ENCODE results near the gene EHMT1.
"Not testable (repeated sequence)": the region's sequence is repeated elsewhere in the genome, so short reads cannot be mapped to it uniquely, and the experiment has no call there.

Gene EHMT1

DNA sequence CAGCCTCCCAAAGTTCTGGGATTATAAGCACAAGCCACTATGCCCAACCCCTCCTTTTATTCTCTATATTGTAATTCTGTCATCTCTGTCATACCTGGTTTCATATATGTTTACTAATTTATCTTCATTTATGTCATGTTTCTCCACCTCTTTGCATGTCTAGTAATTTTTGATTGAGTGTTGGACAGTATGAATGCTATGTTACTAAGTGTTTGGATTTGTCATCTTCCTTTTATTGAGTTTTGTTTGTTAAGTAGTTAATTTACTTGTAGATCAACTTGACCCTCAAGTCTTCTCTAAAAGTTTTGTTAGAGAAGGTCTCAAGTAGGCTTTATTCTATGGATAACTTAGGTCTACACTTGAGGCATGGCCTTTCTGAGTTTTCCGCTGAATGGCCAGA, 241.6 kb downstream of the EHMT1 start:
- DNase-seq (ENCODE audit: low read depth in 3 of 3), result no peak

DNA sequence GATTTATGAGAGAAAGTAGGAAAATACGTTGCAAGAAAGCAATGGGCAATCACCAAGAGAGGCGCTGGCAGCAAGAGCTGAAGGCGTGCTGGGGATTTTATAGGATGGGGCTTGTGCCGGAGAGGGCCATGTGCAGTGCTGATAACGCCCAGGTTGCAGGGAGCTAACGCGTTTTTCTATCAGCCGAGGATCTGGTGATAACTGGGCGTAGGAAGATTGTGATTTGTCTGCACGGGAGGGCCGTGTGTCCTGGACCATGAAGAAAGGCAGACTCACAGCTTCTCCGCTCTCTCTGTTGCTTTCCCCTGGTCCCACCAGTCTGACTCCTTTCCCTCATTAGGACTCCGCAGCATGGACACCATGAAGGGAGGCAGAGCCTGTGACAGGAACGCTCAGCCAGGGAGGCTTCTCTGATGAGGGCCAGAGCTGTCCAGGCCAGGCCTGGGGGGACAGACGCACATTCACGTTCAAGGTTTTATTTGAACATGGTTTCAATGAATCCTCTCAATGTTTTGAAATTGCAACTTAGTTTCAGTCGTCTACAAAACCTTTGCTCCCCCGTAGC, 246.9 kb downstream of the EHMT1 start:
- DNase-seq (ENCODE audit: low read depth in 3 of 3), result no peak

DNA sequence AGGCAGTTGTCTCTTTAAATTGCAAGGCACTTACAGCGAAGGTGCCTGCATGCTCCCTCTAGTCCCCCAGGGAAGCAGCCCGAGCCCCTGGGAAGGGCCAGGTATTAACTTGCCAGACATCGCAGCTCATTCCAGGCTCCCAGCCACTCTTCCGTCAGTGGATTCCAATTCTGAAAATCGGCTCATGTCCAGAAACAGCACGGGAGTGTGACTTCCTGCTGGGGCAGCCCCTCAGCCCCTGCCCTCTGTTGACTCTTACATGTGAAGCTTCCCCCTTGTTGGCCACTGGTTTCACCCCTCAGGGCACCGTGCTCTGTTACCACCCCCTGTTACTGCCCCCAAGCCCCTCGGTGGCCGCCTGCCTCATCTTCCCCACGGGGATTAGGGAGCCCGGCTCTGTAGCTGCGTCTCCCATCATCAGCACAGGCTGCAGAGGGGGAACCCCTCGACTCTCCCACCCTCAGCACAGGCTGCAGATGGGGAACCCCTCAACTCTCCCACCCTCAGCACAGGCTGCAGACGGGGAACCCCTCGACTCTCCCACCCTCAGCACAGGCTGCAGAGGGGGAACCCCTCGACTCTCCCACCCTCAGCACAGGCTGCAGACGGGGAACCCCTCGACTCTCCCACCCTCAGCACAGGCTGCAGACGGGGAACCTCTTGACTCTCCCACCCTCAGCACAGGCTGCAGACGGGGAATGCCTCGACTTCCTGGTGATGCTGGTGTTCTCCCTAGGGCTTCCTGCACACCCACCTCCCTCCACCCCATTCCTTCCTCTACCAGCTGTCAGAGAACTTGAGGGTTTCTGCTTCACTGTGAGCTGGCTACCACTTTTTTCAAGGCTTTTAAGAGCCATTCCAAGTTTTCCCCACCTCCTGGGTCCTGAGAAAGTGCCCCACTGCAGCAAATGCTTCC, 247.7 kb downstream of the EHMT1 start:
- no peak for DNase-seq (ENCODE audit: low read depth in 3 of 3)

DNA sequence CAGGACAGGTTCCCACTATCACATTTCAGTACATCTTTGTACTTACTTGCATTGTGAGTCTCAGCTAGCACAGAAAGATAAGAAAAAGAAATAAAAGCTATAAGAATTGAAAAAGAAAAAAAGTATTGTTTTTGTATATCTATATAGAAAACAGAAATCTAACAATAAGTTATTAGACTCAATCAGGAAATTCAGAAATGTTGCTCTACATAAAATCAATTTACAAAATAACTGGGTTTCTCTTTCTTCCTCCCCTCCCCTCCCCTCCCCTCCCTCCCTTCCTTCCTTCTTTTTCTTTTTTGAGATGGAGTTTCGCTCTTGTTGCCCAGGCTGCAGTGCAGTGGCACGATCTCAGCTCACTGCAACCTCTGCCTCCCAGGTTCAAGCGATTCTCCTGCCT, 251.6 kb downstream of the EHMT1 start:
- no peak for DNase-seq (ENCODE audit: low read depth in 3 of 3)

DNA sequence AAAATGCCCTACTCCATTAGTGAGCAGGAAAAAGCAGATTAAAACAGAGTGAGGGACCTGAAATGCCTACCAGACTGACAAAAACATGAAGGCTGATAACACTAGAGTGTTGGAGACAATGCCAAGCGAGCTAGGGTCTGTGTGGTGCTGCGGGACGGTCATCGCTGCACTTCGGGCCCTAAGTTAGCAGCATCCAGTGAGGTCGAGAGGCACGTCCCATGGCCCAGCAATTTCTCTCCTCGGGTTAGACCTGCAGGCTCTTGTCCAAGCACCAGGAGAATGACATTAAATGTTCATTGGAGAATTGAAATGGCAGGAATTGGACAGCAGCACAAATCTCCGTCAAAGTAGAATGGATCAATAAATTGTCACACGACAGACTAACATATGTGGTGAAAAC, 253.5 kb downstream of the EHMT1 start:
- no peak for DNase-seq (ENCODE audit: low read depth in 3 of 3)

DNA sequence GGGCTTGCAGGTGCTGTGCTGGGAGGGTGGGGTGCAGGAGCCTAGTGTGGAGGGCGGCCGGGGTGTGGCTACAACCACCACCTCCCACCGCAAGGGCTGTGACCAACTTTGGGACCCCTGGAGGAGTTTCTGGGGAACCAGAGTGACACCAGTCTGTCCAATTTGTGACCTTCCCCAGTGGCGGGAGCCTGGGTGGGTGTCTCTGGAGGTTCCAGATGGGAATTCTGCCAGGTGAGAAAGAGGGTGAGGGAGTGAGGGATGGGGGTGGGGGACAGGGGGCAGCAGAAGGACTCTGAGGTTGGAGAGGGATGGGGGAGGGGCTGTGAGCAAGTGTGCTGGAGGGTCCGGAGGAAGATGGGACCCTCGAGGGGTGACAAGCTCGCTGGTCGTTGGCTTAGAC, 254.6 kb downstream of the EHMT1 start:
- no peak for DNase-seq (ENCODE audit: low read depth in 3 of 3)

DNA sequence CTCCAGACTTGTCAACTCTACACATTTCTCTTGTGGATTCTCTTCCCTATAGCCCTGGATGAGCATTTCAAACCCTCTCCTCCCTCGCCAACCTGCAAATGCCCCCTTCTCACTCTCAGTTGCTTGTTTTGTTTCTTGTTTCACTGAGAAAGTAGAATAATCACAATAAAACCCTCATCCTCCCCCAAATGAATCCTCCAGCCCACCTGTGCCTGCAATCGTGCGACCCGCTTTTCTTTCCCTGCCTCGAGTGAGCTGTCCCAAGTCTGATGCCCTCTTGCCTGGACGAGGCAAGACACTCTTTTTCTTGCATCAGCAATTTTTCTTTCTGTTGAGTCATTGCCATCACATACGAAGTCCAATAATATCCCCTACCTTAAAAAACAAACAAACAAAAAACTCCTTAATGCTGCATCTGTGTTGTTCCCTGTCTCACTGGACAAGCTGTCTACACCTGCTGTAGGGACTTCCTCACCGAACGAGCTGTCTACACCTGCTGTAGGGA, 255.1 kb downstream of the EHMT1 start:
- no peak for DNase-seq (ENCODE audit: low read depth in 3 of 3)

DNA sequence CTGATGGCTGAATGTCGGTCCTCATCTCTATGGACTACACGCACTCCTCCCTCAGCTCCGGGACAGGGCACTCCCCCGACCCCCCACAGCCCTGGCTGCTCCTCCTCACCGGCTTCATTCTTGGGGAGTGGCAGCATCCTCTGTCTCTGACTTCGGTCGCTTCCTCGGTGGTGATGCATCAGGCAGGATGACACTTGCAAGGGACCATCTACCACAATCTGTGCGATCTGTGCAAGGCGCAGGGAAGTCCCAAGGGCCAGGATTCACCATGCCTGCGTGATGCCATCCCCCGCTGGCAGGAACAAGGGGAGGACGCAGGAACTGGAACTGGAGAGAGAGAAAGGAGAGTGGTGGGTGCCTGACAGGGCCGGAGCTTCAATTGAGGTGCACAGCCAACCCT, 256.5 kb downstream of the EHMT1 start:
- DNase-seq (ENCODE audit: low read depth in 3 of 3), result no peak

DNA sequence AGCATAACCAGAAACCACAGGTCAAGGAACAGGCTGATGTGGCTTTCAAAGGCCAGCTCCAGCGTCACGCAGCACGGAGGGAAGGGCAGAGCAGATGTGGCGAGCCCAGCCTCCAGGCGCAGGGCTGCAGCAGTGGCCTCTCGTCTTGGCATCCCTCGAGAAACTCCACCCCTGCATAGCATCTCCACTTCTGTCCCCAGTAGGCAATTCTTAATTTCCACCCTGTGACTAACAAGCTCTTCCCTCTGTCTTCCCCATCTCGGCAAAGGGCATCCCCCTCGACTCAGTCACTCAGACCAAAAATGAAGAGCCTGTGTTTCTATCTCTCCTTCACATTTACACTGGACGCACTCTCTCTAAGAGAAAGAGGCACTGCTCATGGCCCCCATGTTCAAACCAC, 257.0 kb downstream of the EHMT1 start:
- DNase-seq (ENCODE audit: low read depth in 3 of 3), result no peak

DNA sequence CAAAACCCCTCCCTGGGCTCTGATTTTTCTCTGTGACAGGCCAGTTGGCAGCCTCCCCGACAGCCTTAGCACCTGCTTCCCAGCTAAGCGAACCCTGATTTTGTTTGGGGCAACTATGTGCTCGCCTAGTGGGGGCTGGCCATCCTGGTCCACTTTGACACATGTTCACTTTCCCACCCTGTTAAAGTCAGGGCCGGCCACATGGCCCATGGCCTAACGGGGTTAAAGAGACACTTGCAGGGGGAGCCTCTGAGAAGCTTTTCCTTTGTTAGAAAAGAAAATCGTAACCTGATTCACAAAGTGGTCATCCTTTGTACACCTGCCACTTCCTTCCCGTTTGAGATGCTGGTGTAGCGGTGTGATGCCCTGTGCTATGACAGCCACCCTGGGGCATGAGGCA, 257.5 kb downstream of the EHMT1 start:
- no peak for DNase-seq (ENCODE audit: low read depth in 3 of 3)

DNA sequence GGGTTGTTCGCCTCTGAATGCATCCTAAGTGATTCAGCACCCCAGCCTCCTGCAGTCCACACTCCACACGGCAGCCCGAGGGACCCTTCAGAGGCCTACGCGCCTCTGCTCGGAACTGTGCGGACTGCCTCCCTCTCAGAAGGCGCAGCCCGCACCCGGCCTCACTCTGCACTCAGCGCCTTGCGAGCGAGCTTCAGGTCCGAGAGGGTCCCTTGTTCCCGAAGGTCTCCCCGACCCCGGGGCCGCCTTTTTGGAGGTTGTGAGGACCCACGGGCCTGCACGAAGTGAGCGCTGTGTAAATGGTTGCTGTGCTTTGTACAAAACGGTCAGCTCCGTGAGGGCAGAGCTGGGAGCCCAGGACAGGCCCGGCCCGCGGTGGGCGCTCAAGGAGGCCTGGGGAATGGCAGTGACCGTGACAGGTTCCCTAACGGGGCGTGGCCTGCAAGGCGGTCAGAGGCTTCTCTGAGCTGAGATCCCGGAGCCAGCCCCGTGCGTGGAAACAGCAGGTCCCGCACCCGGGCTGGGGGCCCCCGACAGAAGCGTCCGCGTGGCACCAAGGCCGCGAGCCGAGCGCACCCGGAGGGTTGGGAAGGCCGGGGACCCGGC, 258.1 kb downstream of the EHMT1 start:
- no peak for DNase-seq (ENCODE audit: low read depth in 3 of 3)

DNA sequence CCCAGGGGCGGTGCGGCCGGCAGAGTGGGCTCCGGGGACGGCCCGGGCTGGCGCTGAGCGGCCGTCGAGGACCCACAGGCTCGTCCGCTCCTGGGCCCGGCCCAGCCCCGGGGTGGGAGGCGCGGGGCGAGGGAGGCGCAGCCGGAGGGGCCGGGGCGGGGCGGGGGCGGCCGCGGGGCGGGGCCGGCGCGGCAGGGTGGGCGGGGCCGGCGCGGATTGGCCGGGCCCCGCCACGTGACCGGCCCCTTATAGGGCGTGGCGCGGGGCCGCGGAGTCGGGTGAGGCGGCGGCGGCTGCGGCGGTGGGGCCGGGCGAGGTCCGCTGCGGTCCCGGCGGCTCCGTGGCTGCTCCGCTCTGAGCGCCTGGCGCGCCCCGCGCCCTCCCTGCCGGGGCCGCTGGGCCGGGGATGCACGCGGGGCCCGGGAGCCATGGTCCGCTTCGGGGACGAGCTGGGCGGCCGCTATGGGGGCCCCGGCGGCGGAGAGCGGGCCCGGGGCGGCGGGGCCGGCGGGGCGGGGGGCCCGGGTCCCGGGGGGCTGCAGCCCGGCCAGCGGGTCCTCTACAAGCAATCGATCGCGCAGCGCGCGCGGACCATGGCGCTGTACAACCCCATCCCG, 258.8 kb downstream of the EHMT1 start, which contains the start of gene CACNA1B:
TSS of gene CACNA1B (plus strand) at position 277 of the 617 bp plus-strand sequence. CDS start at position 429, 152 bp downstream.
- DNase-seq (ENCODE audit: low read depth in 3 of 3), result not testable (repeated sequence)

DNA sequence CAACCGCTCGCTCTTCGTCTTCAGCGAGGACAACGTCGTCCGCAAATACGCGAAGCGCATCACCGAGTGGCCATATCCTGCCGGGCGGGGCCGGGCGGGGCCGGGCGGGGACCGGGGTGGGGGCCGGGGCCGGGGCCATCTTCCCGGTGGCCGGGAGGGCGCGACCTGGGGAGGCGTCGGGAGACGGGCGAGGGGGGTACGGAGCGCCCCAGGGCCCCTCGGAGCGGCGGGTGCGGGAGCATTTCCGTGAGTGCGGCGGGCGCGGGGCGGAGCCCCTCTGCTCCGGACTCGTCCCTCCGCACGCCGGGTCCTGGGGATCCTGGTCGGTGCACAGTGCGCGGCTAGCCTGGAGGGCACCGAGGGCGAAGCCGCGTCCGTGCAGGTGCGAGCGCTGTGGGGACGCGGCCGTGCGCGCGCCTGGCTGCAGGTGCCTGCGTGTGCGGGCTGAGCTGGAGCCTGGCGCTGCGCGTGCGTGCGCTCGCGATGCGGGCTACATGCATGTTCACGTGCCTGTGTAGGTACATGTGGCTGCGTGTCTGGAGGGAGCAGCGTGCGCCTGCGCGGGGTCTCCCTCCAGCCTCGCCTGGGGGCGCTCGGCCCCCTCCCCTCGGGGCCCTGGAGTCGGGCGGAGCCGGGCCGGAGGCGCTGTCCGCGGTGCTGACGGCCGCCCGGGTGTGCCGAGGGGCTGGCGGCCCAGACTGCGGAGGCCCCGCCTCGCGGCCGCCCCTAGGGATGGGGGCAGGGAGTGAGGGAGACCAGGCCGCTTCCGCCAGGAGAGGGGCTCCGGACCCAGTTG, 259.5 kb downstream of the EHMT1 start:
- peak in 2 of 3 donors; percentile 7 to 11 for DNase-seq (ENCODE audit: low read depth in 3 of 3)

DNA sequence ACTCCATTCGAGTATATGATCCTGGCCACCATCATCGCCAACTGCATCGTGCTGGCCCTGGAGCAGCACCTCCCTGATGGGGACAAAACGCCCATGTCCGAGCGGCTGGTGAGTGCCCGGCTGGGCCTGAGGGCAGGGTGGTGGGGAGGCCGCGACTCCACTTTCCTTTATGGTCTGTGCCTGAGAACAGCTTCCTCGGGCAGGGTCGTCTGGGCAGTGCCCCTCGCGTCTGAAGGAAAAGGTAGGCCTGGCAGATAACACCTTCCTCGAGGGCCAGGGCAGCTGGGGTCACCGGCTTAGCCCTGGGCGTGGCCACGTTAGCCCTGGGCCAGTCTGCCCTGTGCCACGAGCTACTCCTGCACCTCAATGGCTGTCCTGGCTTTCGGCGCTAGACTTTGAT, 260.2 kb downstream of the EHMT1 start:
- DNase-seq (ENCODE audit: low read depth in 3 of 3), result no peak

DNA sequence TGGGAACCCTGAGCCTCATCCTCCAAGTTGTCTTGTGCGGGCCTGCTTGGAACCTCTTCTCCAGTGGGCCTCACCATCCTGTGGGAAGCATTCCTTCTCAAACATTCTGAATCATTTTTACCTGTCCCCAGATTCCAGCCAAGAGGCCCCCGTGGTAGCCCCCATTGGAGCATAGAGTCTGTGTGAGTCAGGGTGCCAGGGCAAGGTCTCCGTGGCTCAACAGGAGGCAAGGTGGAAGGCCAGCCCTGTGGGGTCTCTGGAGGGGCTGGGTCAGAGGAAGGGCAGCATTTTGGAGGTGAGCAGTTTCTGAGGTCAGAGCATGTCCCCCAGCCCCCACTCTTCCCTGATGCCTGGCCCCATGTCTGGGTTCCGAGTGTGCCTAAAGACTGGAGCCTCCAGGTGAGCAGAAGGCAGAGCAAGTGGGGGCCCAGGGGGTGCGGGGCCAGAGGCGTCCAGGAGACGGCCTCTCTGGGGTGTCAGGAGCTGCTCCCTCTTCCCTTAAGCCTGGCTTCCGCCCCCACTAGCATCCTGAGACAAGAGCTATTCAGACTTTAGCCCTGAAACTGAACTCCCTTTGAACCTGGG, 260.9 kb downstream of the EHMT1 start:
- DNase-seq (ENCODE audit: low read depth in 3 of 3), result no peak

DNA sequence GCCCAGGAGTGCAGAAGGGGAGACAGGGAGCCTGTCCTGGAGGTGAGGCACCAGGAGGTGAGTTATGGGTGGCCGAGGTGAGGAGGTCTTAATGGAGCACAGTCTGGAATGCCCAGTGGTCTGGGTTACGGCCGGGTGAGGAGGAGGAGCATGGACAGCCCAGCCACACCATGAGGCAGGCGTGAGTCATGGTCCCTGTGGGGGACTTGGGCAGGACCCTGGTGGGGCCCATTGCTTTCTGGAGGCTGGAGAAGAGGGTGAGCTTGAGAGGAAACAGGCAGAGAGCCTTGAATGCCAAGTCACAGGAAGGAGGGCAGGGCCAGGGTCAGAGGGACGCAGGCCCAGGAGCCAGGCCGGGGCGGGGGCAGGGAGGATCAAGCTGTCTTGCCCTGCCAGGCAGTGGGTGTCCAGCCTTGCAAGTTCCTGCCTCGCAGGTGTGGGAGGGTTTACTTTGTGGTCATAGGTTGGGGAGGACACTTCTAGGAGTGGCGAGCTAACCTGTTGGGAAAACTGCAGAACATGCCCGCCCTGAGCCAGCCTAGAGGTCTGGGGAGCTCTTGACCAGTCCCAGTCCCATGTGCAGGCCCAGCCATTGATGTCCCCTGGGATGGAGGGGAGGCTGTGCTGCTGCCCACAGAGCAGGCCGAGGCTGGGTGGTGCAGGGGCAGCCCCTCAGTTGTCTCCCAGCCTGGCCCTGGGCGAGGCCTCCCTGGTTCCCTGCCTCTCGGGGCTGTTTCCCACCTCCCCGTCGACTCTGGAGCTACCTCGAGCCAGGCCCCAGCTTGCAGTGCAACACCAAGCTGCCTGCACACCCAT, 261.6 kb downstream of the EHMT1 start:
- DNase-seq (ENCODE audit: low read depth in 3 of 3), result no peak

DNA sequence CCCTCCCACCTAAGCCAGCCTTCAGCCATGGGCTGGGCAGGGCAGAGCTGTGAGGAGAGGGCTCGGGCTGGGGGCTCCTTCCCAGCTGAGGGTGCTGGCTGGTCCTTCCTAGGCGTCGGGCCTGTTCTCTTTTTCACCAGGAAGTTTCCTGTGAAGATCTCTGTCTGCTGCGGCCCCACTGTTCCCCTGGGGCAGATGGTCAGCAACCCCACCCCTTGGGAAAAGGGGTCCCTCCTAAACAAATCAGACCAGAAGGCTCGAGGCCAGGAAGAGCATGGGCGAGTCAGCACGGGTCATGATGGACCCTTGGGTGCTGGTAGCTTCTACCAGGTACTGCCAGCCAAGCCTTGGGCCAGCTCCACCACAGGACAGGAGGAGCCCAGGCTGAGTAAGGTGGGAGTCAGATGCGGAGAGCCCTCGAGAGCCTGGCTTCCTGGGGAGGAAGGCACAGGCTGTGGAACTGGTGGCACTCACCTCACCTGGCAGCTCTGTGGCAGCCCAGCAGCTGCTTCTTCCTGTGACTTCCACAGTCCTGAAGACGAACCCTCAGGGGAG, 262.2 kb downstream of the EHMT1 start:
- DNase-seq (ENCODE audit: low read depth in 3 of 3), result no peak

DNA sequence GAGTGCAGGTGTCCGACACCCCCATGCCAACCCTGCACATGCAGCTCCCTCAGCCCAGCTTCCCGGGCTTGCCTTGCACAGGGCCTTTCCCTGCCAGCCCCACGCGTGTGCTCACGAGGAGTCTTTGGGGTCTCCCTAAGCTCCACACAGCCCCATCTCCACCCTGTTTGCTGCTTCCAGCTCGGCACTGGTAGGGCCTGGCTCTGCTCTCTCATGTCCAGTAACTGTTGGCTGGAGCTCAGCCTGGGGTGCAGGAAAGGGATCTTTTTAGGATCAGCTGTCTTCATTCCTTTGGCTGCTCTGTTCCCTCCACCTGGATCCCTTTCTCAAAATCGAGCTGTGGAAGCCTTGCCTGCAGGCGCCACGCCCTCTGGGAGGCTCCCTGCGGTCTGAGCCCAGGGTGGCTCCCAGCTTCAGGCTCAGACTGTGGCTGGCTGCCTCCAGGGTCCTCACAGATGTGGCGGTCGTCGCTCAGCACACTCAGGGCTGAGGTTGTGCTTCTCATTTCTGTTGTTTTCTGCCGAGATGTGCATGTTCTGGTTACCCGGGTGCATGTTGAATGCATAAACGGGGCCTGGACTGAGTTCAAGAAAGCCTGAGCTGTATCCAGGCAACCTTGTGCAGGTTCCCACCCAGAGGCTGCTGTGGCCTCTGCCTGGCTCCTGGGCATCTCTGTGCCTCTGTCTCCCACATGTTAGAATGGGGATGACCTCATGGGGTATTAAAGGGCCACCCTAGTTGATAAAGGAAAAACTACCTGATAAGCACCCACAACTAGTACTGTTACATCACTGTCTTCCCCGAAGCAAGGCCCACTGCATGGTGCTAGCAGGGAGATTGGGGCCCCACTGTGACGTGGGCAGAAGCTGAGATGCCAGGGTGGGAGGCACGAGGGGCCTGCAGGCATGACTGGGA, 263.0 kb downstream of the EHMT1 start:
- no peak for DNase-seq (ENCODE audit: low read depth in 3 of 3)

DNA sequence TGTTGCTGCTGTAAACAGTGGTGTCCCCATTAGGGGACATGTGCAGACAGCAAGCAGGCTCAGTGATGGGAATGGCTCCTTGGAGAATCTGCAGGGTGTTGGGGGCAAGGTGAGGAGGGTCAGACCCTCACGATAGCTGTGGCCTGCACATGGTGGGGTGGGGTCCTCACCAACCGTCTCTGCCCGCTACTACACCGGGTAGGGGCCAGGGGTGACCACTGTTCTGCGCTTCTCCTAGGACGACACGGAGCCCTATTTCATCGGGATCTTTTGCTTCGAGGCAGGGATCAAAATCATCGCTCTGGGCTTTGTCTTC, 263.7 kb downstream of the EHMT1 start:
- no peak for DNase-seq (ENCODE audit: low read depth in 3 of 3)

All from stimulated activated CD4-positive, alpha-beta T cell treated with anti-CD3 and anti-CD28 coated beads, TNF-alpha, amount 100 ng/mL, for 48 hours (primary cell).